Adrenal gland (tissue), 12 donors: ENCODE measurements around the gene SERPING1. TPM values are rescaled to one million over a fixed set of nuclear protein-coding genes. Genes with fewer than 3 reads are reported as not detected.
A peak's percentile ranks its signal among the peaks of the same experiment; 100 is the strongest.

Experiments used
- DNase-seq, 7 donors: peaks; one replicate each; pipeline ENCODE4 v3.0.0-alpha.2; 2019 to 2020
- H3K27ac ChIP-seq, 5 donors: fragments of 200-600 bp; sonication (generic) in 4 of 5; 1 replicate in 3 of 5; 2 replicates in 2 of 5; pipeline versions ENCODE4 v1.5.1 to v1.8.0; 2016 to 2020; ENCODE audit warnings: mild to moderate bottlenecking in 1 of 5
- H3K27me3 ChIP-seq: fragments of 200-600 bp; 2 replicates; pipeline ENCODE4 v1.8.0; 2021
- H3K36me3 ChIP-seq, 2 donors: fragments of 200-600 bp; replicated peaks in 1 of 2; 1 replicate in 1 of 2; 2 replicates in 1 of 2; pipeline versions ENCODE4 v1.5.1 to v1.8.0; 2018 to 2022
- H3K4me1 ChIP-seq, 2 donors: fragments of 200-600 bp; replicated peaks in 1 of 2; 1 replicate in 1 of 2; 2 replicates in 1 of 2; pipeline versions ENCODE4 v1.5.1 to v1.8.0; 2018 to 2021
- H3K4me3 ChIP-seq, 4 donors: fragments of 200-600 bp; sonication (generic) in 3 of 4; one replicate each; pipeline ENCODE4 v1.5.1; 2016 to 2018
- H3K9me3 ChIP-seq, 3 donors: fragments of 200-600 bp; sonication (generic) in 1 of 3; replicated peaks in 1 of 3; 1 replicate in 2 of 3; 2 replicates in 1 of 3; pipeline versions ENCODE4 v1.5.1 to v1.8.0; 2016 to 2021
- CTCF ChIP-seq, 6 experiments: fragments of 450-650 bp in 4 of 6; fragments of 200-600 bp in 2 of 6; sonication (generic) in 1 of 6; IDR thresholded peaks; 1 replicate in 5 of 6; 2 replicates in 1 of 6; pipeline versions ENCODE4 v1.5.1 to v1.8.0; 2016 to 2021; ENCODE audit warnings: antibody characterized with exemption in 6 of 6, mild to moderate bottlenecking in 2 of 6, moderate library complexity in 1 of 6
- POLR2A ChIP-seq, 2 donors: fragments of 450-650 bp; IDR thresholded peaks; one replicate each; pipeline ENCODE4 v1.6.1; 2017; ENCODE audit warnings: antibody characterized with exemption in 2 of 2, mild to moderate bottlenecking in 2 of 2, moderate library complexity in 1 of 2
- WGBS, 4 donors: extraction: QIAGEN DNeasy Blood & Tissue Kit in 2 of 4; methylation state at CpG; one replicate each; pipeline versions ENCODE4 v1.1.5 to v1.1.7; 2013 to 2017; 5-methylcytosine and 5-hydroxymethylcytosine counted together
- intact Hi-C, 2 donors: fragments of 100-400 bp; cut with DNase I; formaldehyde crosslinking; loops; one replicate each; pipeline versions ENCODE4 v1.14.1 to v1.15.0; 2022 to 2023
- polyA plus RNA-seq, 3 donors: library from polyadenylated mRNA; stranded (reverse); fragments of 200-250 nt in 2 of 3; fragments of 350-450 nt in 1 of 3; fragmentation: Illumina TruSeq in 1 of 3; extraction: RNeasy Lipid Tissue Mini Kit (QIAGEN cat#74804) in 1 of 3; gene quantifications; one replicate each; pipeline ENCODE4 v1.2.3, GENCODE V29; 2013 to 2014
- total RNA-seq, 9 donors: library from RNA; depleted of rRNA in 4 of 9; stranded (reverse); fragments of >200 nt in 4 of 9; fragments of 120-200 nt in 1 of 9; fragmentation: NEBNext Ultra II Directional in 1 of 9; extraction: Animal tissue kit (Norgen Biotek cat#: 25700) in 1 of 9; gene quantifications; one replicate each; pipeline versions ENCODE4 v1.1.0 to v1.2.4, GENCODE V29; 2013 to 2023
- donor health status: healthy with polysubstance abuse.
- donor health status: Bipolar disorder and iron deficiency.
- donor health status: DM: yes; HTN: yes; CAD: no.
- donor health status: DM: no; HTN: no; CAD: no.
- donor health status: DM: no; HTN: no; CAD: no.
- donor health status: DM: yes; HTN: yes; CAD: no.

SERPING1 gene
- total and polyA plus RNA-seq, 12 donors = 7.0 to 423 (median 163) TPM

- Histone ChIP-seq H3K9me3 (no peaks in the 10 kb centered on the region), H3K4me3 (peak overlapping the region in 2 of 4 donors; percentile 1 to 31), H3K27ac (peak overlapping the region in 1 of 5 donors; percentile 46), H3K27me3 (peaks cover 18% of the 10 kb centered on the region), H3K36me3 (no peaks in the 10 kb centered on the region), H3K4me1 (peaks cover 0 to 32% of the 10 kb centered on the region in 2 donors)
- DNase-seq = peak in 1 of 7 donors; percentile 16
- WGBS, 4 donors = 0 to 4% (median 3%) methylated on average over 23 of the region's 23 CpGs
- intact Hi-C loops = loop anchor here (10.0 kb wide), 3 partner anchors 54 to 304 kb away; partner anchors contain the start of genes RTN4RL2 (in 1 of the 2) and SERPING1 (in 1 of the 2)
- TF ChIP-seq CTCF (IDR thresholded peaks at IDR 0.05) = no peak
- TF ChIP-seq POLR2A (IDR thresholded peaks at IDR 0.05) = no peak
Measured at GRCh38 chr11:57648801-57649735, 51.6 kb downstream of the SERPING1 start.

DNA sequence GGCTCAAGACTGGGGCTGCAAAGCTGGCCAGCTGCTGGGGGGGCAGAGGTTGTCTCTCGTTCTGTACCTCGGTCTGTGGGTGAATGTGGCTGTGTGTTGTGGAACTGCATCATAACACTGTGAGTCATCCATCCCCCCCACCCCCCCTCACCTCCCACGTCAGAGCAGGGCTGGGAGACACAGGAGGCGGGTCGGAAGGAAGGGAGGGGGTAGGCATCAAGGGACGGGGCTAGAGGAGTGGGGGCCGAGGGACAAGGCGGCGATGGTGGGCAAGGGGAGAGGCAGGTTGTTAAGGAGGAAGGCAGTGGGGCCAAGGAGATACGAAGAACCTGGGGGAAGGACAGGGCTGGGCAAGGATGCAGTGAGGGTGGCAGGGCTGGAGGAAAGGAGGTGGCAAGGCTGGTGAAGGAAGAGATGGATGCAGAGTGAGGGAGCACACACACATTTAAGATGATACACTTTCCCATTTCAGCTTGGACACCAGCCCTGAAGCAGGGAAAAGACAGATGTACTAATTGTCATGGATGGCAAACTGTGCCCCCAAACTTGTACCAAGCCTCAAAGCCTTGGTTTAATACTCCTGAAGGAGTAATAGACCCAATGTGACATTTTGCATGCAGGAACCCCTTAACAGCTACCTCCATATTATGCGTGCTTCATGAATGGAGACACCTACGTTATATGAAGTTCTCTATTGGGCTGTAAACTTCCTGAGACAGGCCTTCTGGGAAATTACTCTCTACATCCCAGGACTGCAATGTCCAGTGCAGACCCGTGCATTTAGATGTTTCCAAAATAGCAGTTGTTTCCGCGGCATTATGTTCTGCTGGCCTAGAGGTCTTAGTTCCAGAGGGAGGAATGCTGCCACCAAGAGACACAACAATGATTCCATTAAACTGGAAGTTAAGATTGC is 52.6 kb downstream of the SERPING1 start, which contains the start of gene YPEL4:
TSS of gene YPEL4 (minus strand) at position 87 of the 913 bp plus-strand sequence. CDS start 2,805 bp downstream, outside the sequence.
- DNase-seq = peak; percentile 44 to 87 (median 64)
- Histone ChIP-seq H3K27ac (peak within 1 kb of the TSS in 2 of 5 donors; percentile 19 to 54), H3K27me3 (peaks cover 18% of the 10 kb centered on the region), H3K4me3 (peak within 1 kb of the TSS in 2 of 4 donors; percentile 1 to 31), H3K4me1 (peaks cover 0 to 25% of the 10 kb centered on the region in 2 donors), H3K9me3 (no peaks in the 10 kb centered on the region), H3K36me3 (no peaks in the 10 kb centered on the region)
- 7 to 17% (median 15%) methylated on average over 15 of the region's 15 CpGs for WGBS, 4 donors
- TF ChIP-seq POLR2A (IDR thresholded peaks at IDR 0.05) = no peak
- TF ChIP-seq CTCF (IDR thresholded peaks at IDR 0.05) = no peak
- intact Hi-C loops = loop anchor here (10.0 kb wide), 3 partner anchors 55 to 305 kb away; partner anchors contain the start of genes RTN4RL2 (in 1 of the 2) and SERPING1 (in 1 of the 2)

GRCh38 chr11:57650739-57651090 is 53.2 kb downstream of the SERPING1 start:
- 57 to 70% (median 65%) methylated on average over 5 of the region's 5 CpGs for WGBS, 4 donors
- Histone ChIP-seq H3K4me1 (peaks cover 0 to 24% of the 10 kb centered on the region in 2 donors), H3K9me3 (no peaks in the 10 kb centered on the region), H3K36me3 (no peaks in the 10 kb centered on the region), H3K27ac (no peak overlapping the region), H3K27me3 (peaks cover 18% of the 10 kb centered on the region), H3K4me3 (no peak overlapping the region)
- peak in 1 of 7 donors; percentile 33 for DNase-seq
- TF ChIP-seq POLR2A (IDR thresholded peaks at IDR 0.05) (no peak), CTCF (IDR thresholded peaks at IDR 0.05) (no peak)
- intact Hi-C loops = no loop called here
